BJ (cell line): ENCODE data around the gene PSMD2. TPM values are rescaled to one million over a fixed set of nuclear protein-coding genes. Genes with fewer than 3 reads are reported as not detected.
"Not testable (repeated sequence)": the region's sequence is repeated elsewhere in the genome, so short reads cannot be mapped to it uniquely, and the experiment has no call there.

Experiments used
- CTCF ChIA-PET: fragments of 350-600 bp; formaldehyde crosslinking; extraction: SDS; loops from one replicate; lab custom pipeline; 2021; ENCODE audit warnings: antibody characterized with exemption, inconsistent platforms; lab: Yijun Ruan, JAX
- POLR2A ChIA-PET: fragments of 300-600 bp; sonication (Branson Sonifier 250); formaldehyde crosslinking; extraction: SDS; loops from one replicate; lab custom pipeline; 2021; ENCODE audit warnings: antibody characterized with exemption; lab: Charles Lee
- DNase-seq: peaks from one replicate; pipeline ENCODE4 v3.0.0-alpha.2; 2011; ENCODE audit warnings: low read depth
- H3K27me3 ChIP-seq: 2 replicates; pipeline ENCODE4 v1.6.0; 2011; ENCODE audit warnings: low read length; ENCODE audit not compliant: control insufficient read depth, insufficient read depth
- H3K36me3 ChIP-seq: 2 replicates; pipeline ENCODE4 v1.5.1; 2011; ENCODE audit warnings: low read length; ENCODE audit not compliant: control insufficient read depth, insufficient read depth
- H3K4me3 ChIP-seq: 2 replicates; pipeline ENCODE4 v1.5.1; 2011; ENCODE audit warnings: low read depth, mild to moderate bottlenecking, control low read depth, low read length
- polyA plus RNA-seq: library from polyadenylated mRNA; depleted of rRNA; stranded (reverse); fragments of >200 nt; gene quantifications from 2 replicates; pipeline ENCODE4 v1.2.3, GENCODE V29; 2011
- TF ChIP-seq, protein P1 (sequence below): IDR thresholded peaks from 2 replicates; pipeline ENCODE4 v1.5.1; 2011; ENCODE audit warnings: low read depth, mild to moderate bottlenecking, control low read depth, inconsistent platforms, low read length, moderate library complexity; ENCODE audit not compliant: insufficient read depth

PSMD2 gene
- polyA plus RNA-seq, 1 experiment = 330 TPM

DNA sequence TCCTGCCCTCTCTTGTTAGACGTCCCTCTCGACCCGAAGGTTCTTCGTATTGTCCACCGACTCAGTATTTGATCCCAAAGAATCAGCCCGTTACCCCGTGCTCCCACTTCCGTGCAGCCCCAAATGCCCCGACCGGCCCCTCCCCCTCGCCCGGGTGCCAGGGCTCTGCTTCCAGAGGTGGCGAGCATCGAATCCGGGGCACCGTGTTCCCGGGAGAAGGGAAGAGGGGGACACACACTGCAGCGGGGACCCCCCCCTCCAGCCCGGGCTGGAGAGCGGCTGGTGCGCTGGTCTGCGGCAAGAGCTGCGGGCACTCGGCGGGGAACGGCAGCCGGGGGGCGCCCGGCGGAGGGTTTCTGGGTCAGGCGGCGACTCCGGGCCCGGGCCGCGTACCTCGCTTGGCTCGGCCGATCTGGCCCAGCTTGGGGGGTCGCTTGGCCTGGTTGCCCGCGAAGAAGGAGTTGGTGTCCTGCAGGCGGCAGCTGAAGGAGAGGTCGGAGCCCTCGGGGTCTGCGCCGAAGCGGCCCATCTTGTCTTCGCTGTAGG lies 38.2 kb upstream of the PSMD2 start:
- H3K4me3 ChIP-seq = peak overlapping the region; percentile 51
- no peak for DNase-seq
- peaks cover 11% of the 10 kb centered on the region for H3K27me3 ChIP-seq
- TF ChIP-seq, protein P1, sequence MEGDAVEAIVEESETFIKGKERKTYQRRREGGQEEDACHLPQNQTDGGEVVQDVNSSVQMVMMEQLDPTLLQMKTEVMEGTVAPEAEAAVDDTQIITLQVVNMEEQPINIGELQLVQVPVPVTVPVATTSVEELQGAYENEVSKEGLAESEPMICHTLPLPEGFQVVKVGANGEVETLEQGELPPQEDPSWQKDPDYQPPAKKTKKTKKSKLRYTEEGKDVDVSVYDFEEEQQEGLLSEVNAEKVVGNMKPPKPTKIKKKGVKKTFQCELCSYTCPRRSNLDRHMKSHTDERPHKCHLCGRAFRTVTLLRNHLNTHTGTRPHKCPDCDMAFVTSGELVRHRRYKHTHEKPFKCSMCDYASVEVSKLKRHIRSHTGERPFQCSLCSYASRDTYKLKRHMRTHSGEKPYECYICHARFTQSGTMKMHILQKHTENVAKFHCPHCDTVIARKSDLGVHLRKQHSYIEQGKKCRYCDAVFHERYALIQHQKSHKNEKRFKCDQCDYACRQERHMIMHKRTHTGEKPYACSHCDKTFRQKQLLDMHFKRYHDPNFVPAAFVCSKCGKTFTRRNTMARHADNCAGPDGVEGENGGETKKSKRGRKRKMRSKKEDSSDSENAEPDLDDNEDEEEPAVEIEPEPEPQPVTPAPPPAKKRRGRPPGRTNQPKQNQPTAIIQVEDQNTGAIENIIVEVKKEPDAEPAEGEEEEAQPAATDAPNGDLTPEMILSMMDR = no peak
- H3K36me3 ChIP-seq = no peaks in the 10 kb centered on the region
- ChIA-PET POLR2A (no interaction called here), CTCF (interaction anchor here (1.0 to 1.5 kb wide), 4 partner anchors 9 to 243 kb away, joined by 3 to 5 read pairs (median 4); no protein-coding TSS in a partner anchor)

DNA sequence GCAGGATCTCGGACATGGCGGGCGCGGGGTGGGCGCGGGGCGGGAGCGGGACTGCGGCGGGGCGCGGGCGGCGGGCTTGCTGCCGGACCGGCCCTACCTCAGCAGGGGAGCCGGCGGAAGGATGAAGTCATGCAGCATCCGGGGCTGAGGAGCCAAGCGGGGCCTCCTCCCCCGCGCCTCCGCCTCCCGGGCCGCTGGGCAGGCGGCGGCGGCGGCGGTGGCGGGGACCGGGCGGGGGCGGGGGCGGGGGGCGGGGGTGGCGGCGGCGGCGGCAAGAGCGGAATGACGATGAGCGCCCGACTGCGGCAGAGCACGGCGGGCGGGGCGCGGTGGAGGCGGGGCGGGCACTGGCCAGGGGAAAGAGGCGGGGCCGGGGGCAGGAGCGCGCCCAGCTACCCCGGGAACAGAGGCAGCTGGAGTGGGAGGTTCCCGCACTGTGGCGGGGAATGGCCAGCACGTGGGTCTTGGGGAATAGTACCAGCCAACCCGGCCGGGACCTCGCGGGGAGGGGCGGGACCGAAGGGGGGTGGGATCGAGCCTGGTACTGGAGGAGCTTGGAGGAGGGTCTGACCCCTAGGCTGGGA lies 37.7 kb upstream of the PSMD2 start, which contains the start of gene CAMK2N2:
Gene CAMK2N2 (minus strand): TSS at position 284 of the 584 bp plus-strand sequence. CDS start 268 bp downstream, at position 16.
- POLR2A ChIA-PET = interaction anchor here (0.5 kb wide), 1 partner anchor 242 kb away, joined by 5 read pairs; no protein-coding TSS in a partner anchor
- TF ChIP-seq, protein P1 = no peak
- Histone ChIP-seq H3K27me3 (peaks cover 11% of the 10 kb centered on the region), H3K36me3 (no peaks in the 10 kb centered on the region), H3K4me3 (peak within 1 kb of the TSS; percentile 51)
- CTCF ChIA-PET = interaction anchor here (1.1 to 1.5 kb wide), 3 partner anchors 10 to 34 kb away, joined by 3 to 5 read pairs (median 4); no protein-coding TSS in a partner anchor
- DNase-seq = no peak

DNA sequence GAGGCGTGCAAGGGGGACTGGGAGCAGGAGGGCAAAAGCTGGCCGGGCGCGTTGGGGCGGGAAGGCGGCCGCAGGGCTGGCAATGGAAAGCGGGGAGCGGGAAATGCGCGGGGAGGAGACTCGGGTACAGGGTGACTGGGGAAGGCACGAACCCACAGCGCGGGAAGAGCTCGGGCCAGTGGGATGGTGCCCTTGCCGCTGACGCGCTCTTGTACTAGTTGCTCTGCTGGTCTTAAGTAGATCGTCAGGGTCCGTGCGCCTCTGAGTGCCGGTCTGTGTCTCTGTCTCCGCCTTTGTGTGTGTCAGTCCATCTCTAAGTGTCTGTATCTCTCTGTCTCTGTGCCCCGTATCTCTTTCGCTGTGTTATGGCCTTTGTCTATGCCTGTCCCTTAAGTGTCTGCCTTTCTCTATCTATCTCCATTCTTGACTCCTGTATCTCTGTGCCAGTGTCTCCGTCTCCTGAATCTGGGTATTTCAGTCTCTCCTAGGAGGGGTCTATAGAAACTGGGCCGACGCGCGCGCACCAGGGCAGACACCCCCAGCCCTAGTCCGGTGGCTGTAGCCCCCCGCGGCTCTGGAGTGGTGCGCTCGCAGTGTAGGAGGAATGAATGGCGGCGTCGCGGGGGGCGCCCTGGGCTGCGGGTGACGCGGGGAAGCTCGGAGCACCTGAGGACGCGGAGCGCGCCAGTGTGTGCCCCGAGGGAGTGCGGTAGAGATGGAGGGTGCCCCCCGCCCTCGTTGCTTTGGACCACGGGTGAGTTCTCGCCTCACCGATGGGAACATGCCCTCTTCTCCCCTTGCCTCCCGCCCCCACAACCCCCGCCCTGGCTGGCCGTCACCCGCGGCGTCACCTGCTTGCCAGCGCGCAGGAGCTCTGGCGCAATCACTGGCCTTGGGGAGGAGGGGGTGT lies 36.9 kb upstream of the PSMD2 start:
- H3K4me3 ChIP-seq = peak overlapping the region; percentile 51
- ChIA-PET CTCF (interaction anchor here (1.1 to 1.5 kb wide), 2 partner anchors 22 to 34 kb away, joined by 3 to 4 read pairs; no protein-coding TSS in a partner anchor), POLR2A (interaction anchor here (0.5 kb wide), 1 partner anchor 243 kb away, joined by 5 read pairs; no protein-coding TSS in a partner anchor)
- peaks cover 11% of the 10 kb centered on the region for H3K27me3 ChIP-seq
- no peak for DNase-seq
- TF ChIP-seq, protein P1 = no peak
- no peaks in the 10 kb centered on the region for H3K36me3 ChIP-seq

DNA sequence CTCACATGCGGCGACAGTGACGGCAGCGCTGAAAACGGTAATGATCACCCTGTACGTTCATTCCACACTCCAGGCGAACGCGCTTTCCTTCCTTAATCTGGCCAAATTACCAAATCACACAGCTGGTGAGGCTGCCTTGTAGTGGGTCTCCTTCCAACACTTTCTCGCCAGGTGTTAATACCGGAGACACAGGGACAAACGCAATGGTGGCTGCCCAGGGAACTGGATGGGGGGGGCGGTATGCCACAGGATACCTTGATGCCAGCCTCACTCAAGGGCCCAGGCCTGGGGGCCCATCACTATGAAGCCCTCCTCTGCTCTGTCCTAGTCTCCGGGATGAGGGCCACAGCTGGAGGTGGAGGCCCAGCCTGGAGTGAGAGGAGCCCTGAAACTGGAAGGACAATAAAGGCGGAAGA lies 36.3 kb upstream of the PSMD2 start:
- POLR2A ChIA-PET = no interaction called here

DNA sequence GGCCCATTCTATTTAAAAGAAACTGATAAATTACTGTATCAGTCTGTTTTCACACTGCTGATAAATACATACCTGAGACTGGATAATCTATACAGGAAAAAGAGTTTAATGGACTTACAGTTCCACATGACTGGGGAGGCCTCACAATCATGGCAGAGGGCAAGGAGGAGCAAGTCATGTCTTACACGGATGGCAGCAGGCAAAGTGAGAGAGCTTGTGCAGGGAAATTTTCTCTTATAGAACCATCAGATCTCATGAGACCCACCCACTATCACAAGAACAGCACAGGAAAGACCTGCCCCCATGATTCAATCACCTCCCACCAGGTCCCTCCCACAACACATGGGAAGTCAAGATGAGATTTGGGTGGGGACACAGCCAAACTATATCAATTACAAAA lies 31.8 kb upstream of the PSMD2 start:
- CTCF ChIA-PET = interaction anchor here (1.2 kb wide), 1 partner anchor 27 kb away, joined by 3 read pairs; no protein-coding TSS in a partner anchor
- H3K36me3 ChIP-seq, POLR2A ChIA-PET, H3K27me3 ChIP-seq, DNase-seq, H3K4me3 ChIP-seq: not testable (repeated sequence)

More for the DNA sequence above, 36.3 kb upstream of the PSMD2 start:
- DNase-seq = no peak
- H3K27me3 ChIP-seq = peaks cover 11% of the 10 kb centered on the region
- CTCF ChIA-PET = interaction anchor here (0.8 kb wide), 1 partner anchor 794 kb away, joined by 3 read pairs; no protein-coding TSS in a partner anchor
- H3K4me3 ChIP-seq = no peak overlapping the region
- TF ChIP-seq, protein P1 = no peak
- H3K36me3 ChIP-seq = no peaks in the 10 kb centered on the region
